Measurements from ENCODE around the gene ZMIZ1. TPM values are rescaled to one million over a fixed set of nuclear protein-coding genes. Genes with fewer than 3 reads are reported as not detected.

ZMIZ1 gene
- total RNA-seq, 1 experiment from 2014 or later = 34.2 TPM

DNA sequence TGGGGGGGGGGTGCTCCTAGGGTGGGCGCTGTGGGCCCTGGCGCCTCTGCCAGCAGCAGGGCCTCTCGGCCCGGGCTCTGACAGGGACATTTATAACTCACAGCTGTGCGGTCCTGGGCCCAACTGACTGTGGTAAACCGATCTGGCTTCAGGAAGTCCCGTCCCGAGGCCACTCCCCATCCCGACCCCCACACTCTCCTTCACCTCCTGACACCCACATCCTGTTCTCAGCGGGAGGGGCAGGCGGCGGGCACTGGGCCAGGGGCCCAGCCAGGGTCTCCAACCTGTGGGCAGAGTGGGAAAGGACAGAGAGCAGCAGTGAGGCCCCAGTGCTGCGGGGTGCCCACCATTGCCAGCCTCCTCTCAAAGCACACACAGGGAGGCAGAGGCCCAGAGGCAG, 69.1 kb downstream of the ZMIZ1 start:
- Histone ChIP-seq H3K4me3 (ENCODE audit: low read depth in 2 of 2, low read length in 2 of 2) (no peak overlapping the region), H3K9me3 (ENCODE audit: control insufficient read depth, insufficient read depth, low read depth, low read length) (no peaks in the 10 kb centered on the region), H3K4me1 (ENCODE audit: control insufficient read depth, insufficient read depth, low read length) (peaks cover under 1% of the 10 kb centered on the region; the same call in 1 of the 2 replicates), H3K27me3 (ENCODE audit: control insufficient read depth, insufficient read depth, low read length) (no peaks in the 10 kb centered on the region), H3K36me3 (ENCODE audit: control insufficient read depth, insufficient read depth, low read length) (no peaks in the 10 kb centered on the region), H3K27ac (ENCODE audit: low read length) (no peak overlapping the region)
- no TSS peak for BruUV-seq (replicated peaks)
- in situ Hi-C loops (cut with HindIII; ENCODE audit: low pct_unique_long_range_greater_than_20kb, low sequenced_read_pairs) = no loop called here
- DNase-seq (ENCODE audit: low read depth, low spot score) = no peak
- POLR2A ChIA-PET = no interaction called here
- CTCF ChIA-PET = interaction anchor here (0.6 kb wide), 1 partner anchor 65 kb away, joined by 3 read pairs; no protein-coding TSS in a partner anchor
- TF ChIP-seq TCF7L2 (IDR thresholded peaks at IDR 0.05; ENCODE audit: low read depth, low read length) (no peak), POLR2AphosphoS5 (IDR thresholded peaks at IDR 0.05; ENCODE audit: low read depth, low read length) (no peak), SIN3A (IDR thresholded peaks at IDR 0.05; ENCODE audit: borderline replicate concordance, insufficient read depth, low read depth, low read length) (no peak)
- TF ChIP-seq, protein P1, sequence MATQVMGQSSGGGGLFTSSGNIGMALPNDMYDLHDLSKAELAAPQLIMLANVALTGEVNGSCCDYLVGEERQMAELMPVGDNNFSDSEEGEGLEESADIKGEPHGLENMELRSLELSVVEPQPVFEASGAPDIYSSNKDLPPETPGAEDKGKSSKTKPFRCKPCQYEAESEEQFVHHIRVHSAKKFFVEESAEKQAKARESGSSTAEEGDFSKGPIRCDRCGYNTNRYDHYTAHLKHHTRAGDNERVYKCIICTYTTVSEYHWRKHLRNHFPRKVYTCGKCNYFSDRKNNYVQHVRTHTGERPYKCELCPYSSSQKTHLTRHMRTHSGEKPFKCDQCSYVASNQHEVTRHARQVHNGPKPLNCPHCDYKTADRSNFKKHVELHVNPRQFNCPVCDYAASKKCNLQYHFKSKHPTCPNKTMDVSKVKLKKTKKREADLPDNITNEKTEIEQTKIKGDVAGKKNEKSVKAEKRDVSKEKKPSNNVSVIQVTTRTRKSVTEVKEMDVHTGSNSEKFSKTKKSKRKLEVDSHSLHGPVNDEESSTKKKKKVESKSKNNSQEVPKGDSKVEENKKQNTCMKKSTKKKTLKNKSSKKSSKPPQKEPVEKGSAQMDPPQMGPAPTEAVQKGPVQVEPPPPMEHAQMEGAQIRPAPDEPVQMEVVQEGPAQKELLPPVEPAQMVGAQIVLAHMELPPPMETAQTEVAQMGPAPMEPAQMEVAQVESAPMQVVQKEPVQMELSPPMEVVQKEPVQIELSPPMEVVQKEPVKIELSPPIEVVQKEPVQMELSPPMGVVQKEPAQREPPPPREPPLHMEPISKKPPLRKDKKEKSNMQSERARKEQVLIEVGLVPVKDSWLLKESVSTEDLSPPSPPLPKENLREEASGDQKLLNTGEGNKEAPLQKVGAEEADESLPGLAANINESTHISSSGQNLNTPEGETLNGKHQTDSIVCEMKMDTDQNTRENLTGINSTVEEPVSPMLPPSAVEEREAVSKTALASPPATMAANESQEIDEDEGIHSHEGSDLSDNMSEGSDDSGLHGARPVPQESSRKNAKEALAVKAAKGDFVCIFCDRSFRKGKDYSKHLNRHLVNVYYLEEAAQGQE (IDR thresholded peaks at IDR 0.05; ENCODE audit: insufficient read depth in 1 of 2, low read depth in 2 of 2, low read length in 1 of 2) = no peak
- TF ChIP-seq, protein P2, sequence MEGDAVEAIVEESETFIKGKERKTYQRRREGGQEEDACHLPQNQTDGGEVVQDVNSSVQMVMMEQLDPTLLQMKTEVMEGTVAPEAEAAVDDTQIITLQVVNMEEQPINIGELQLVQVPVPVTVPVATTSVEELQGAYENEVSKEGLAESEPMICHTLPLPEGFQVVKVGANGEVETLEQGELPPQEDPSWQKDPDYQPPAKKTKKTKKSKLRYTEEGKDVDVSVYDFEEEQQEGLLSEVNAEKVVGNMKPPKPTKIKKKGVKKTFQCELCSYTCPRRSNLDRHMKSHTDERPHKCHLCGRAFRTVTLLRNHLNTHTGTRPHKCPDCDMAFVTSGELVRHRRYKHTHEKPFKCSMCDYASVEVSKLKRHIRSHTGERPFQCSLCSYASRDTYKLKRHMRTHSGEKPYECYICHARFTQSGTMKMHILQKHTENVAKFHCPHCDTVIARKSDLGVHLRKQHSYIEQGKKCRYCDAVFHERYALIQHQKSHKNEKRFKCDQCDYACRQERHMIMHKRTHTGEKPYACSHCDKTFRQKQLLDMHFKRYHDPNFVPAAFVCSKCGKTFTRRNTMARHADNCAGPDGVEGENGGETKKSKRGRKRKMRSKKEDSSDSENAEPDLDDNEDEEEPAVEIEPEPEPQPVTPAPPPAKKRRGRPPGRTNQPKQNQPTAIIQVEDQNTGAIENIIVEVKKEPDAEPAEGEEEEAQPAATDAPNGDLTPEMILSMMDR (IDR thresholded peaks at IDR 0.05) = no peak
- no peak for ATAC-seq
- intact Hi-C loops (cut with micrococcal nuclease; ENCODE audit: unreplicated experiment) = no loop called here

DNA sequence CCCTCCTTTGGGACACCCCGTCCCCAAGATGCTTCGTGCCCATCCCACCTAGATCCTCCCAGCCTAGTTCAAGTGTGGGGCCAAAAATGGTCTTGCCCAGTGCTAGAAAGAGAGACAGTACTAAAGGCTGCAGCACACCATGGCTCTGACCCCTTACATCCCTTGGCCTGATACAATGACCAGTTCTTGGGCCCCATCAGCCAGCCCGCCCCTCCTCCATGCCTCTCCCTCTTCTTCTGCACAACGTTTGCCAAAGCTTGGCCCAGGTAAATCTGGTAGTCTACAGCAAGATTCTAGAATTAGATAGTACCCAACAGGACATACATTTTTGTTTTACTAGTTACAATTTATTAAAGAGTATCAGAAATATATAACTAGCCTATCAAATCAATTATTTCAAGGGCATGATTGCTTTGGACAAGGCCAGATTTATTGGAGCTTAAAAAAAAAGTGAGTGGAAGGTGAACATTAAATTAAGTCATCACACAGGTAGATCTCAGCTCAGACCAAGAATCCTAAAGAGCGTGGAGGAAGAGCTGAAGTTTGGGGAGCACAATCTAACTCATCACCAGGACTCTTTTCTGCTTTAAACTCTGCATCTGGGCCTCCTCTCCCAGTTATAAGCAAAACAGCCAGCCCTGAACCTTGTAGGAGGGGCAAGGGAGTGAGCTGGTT, 69.8 kb downstream of the ZMIZ1 start:
- H3K4me1 ChIP-seq (ENCODE audit: control insufficient read depth, insufficient read depth, low read length) = no peaks in the 10 kb centered on the region
- no peak overlapping the region for H3K27ac ChIP-seq (ENCODE audit: low read length)
- H3K4me3 ChIP-seq (ENCODE audit: low read depth in 2 of 2, low read length in 2 of 2) = no peak overlapping the region
- TF ChIP-seq SIN3A (IDR thresholded peaks at IDR 0.05; ENCODE audit: borderline replicate concordance, insufficient read depth, low read depth, low read length) (no peak), POLR2AphosphoS5 (IDR thresholded peaks at IDR 0.05; ENCODE audit: low read depth, low read length) (no peak), TCF7L2 (IDR thresholded peaks at IDR 0.05; ENCODE audit: low read depth, low read length) (no peak)
- TF ChIP-seq, protein P1 (IDR thresholded peaks at IDR 0.05; ENCODE audit: insufficient read depth in 1 of 2, low read depth in 2 of 2, low read length in 1 of 2) = no peak
- TF ChIP-seq, protein P2 (IDR thresholded peaks at IDR 0.05) = no peak
- no peaks in the 10 kb centered on the region for H3K27me3 ChIP-seq (ENCODE audit: control insufficient read depth, insufficient read depth, low read length)
- H3K9me3 ChIP-seq (ENCODE audit: control insufficient read depth, insufficient read depth, low read depth, low read length) = no peaks in the 10 kb centered on the region
- DNase-seq (ENCODE audit: low read depth, low spot score) = no peak
- intact Hi-C loops (cut with micrococcal nuclease; ENCODE audit: unreplicated experiment) (no loop called here), in situ Hi-C loops (cut with HindIII; ENCODE audit: low pct_unique_long_range_greater_than_20kb, low sequenced_read_pairs) (no loop called here)
- H3K36me3 ChIP-seq (ENCODE audit: control insufficient read depth, insufficient read depth, low read length) = no peaks in the 10 kb centered on the region
- BruUV-seq (replicated peaks) = no TSS peak
- CTCF ChIA-PET = no interaction called here
- no peak for ATAC-seq
- POLR2A ChIA-PET = no interaction called here
